ENCODE measurements around the gene CHRFAM7A.
"Not testable (repeated sequence)": the region's sequence is repeated elsewhere in the genome, so short reads cannot be mapped to it uniquely, and the experiment has no call there.

- not testable (repeated sequence) for TF ChIP-seq POLR2A (IDR thresholded peaks at IDR 0.05; ENCODE audit: low read length); GATA1 (IDR thresholded peaks at IDR 0.05; ENCODE audit: low read depth, low read length)
Measured at GRCh38 chr15:30392766-30393663, at the start of gene CHRFAM7A.
